Measurements from ENCODE around the gene PLPPR3. TPM values are rescaled to one million over a fixed set of nuclear protein-coding genes. Genes with fewer than 3 reads are reported as not detected.
A peak's percentile ranks its signal among the peaks of the same experiment; 100 is the strongest.

The PLPPR3 gene
- total and polyA plus RNA-seq, 9 of the 15 experiments (the other 6 are each of a cell fraction or from before 2014, with no cell fraction given) = 0.01 to 48.2 (median 8.6) TPM

DNA sequence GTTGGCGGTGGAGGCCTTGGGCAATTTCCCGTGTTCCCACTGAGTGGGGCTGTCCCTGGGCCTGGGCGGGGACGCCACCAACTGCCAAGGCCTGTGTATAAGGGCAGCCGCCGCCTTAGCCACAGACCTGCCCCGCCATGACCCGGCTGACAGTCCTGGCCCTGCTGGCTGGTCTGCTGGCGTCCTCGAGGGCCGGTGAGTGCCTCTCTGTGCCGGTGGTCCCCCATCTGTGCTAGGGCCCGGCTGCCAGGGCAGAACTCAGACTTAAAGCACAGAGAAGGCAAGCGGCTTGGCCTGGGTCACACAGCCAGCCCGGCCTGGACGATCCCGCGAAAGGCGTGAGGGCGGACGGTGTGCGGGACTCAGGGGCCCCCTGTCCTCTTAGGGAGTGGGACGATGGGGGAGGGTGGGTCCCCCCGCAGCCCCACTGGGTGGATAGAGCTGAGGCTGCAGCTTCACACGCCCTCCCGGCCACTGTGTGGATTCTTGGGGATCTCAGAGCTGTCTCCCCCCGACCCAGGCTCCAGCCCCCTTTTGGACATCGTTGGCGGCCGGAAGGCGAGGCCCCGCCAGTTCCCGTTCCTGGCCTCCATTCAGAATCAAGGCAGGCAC lies 6.1 kb upstream of the PLPPR3 start, which contains the start of gene AZU1 (continued):
- TF ChIP-seq, protein P1, sequence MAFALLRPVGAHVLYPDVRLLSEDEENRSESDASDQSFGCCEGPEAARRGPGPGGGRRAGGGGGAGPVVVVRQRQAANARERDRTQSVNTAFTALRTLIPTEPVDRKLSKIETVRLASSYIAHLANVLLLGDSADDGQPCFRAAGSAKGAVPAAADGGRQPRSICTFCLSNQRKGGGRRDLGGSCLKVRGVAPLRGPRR (CRISPR knock-in tag; IDR thresholded peaks at IDR 0.05) = no peak
- no peak for TF ChIP-seq SLC30A9 (CRISPR knock-in tag; IDR thresholded peaks at IDR 0.05)
- peak; percentile 67 for TF ChIP-seq RBM25 (IDR thresholded peaks at IDR 0.05; ENCODE audit: low read depth, low read length, severe bottlenecking)
- no peak for TF ChIP-seq PRMT5 (CRISPR knock-in tag; IDR thresholded peaks at IDR 0.05)
- TF ChIP-seq KLF6 (CRISPR knock-in tag; IDR thresholded peaks at IDR 0.05; ENCODE audit: borderline replicate concordance) = no peak
- TF ChIP-seq CREB1 (IDR thresholded peaks at IDR 0.05) = no peak
- TF ChIP-seq CREB1 (CRISPR knock-in tag; IDR thresholded peaks at IDR 0.05) = no peak
- TF ChIP-seq CLOCK (CRISPR knock-in tag; IDR thresholded peaks at IDR 0.05; ENCODE audit: borderline replicate concordance) = no peak
- no peak for TF ChIP-seq ZNF174 (CRISPR knock-in tag; IDR thresholded peaks at IDR 0.05)
- TF ChIP-seq ETV5 (CRISPR knock-in tag; IDR thresholded peaks at IDR 0.05; ENCODE audit: low read depth) = no peak

All from K562 (cell line).